Smooth muscle cell (in vitro differentiated cells): ENCODE measurements around the gene LEO1. TPM values are rescaled to one million over a fixed set of nuclear protein-coding genes. Genes with fewer than 3 reads are reported as not detected.
A peak's percentile ranks its signal among the peaks of the same experiment; 100 is the strongest.

Source experiments
- DNase-seq: peaks from one replicate; lab custom pipeline; 2025; ENCODE audit not compliant: unreplicated experiment; lab: John Stamatoyannopoulos, UW
- H2AFZ ChIP-seq: fragments of 200-600 bp; sonication (generic); 2 replicates; pipeline ENCODE4 v1.6.0; 2016; ENCODE audit warnings: antibody characterized with exemption, low read depth, mild to moderate bottlenecking
- H3F3A ChIP-seq: fragments of 200-600 bp; sonication (generic); 2 replicates; pipeline ENCODE4 v1.6.0; 2017; ENCODE audit warnings: antibody characterized with exemption, low read depth
- H3K27ac ChIP-seq: fragments of 200-600 bp; sonication (generic); 2 replicates; pipeline ENCODE4 v1.5.1; 2016; ENCODE audit warnings: low read depth, mild to moderate bottlenecking
- H3K27me3 ChIP-seq: fragments of 200-600 bp; sonication (generic); 2 replicates; pipeline ENCODE4 v1.6.1; 2016; ENCODE audit warnings: low read depth, mild to moderate bottlenecking
- H3K36me3 ChIP-seq: fragments of 200-600 bp; sonication (generic); 2 replicates; pipeline ENCODE4 v1.5.1; 2016; ENCODE audit warnings: low read depth
- H3K4me1 ChIP-seq: fragments of 200-600 bp; sonication (generic); 2 replicates; pipeline ENCODE4 v1.5.1; 2016; ENCODE audit warnings: low read depth
- H3K4me2 ChIP-seq: fragments of 200-600 bp; sonication (generic); 2 replicates; pipeline ENCODE4 v1.6.0; 2016; ENCODE audit warnings: mild to moderate bottlenecking
- H3K4me3 ChIP-seq: fragments of 200-600 bp; sonication (generic); 2 replicates; pipeline ENCODE4 v1.5.1; 2016; ENCODE audit warnings: mild to moderate bottlenecking
- H3K79me2 ChIP-seq: fragments of 200-600 bp; sonication (generic); 2 replicates; pipeline ENCODE4 v1.6.0; 2016; ENCODE audit warnings: low read depth, mild to moderate bottlenecking
- H3K9ac ChIP-seq: fragments of 200-600 bp; sonication (generic); 2 replicates; pipeline ENCODE4 v1.6.0; 2016; ENCODE audit warnings: low read depth
- H3K9me3 ChIP-seq: fragments of 200-600 bp; sonication (generic); replicated peaks from 2 replicates; pipeline ENCODE4 v1.5.1; 2016; ENCODE audit warnings: low read depth
- H4K20me1 ChIP-seq: fragments of 200-600 bp; sonication (generic); 2 replicates; pipeline ENCODE4 v1.6.0; 2016; ENCODE audit warnings: low read depth
- WGBS: methylation state at CpG from one replicate; pipeline ENCODE4 v1.1.7; 2016; ENCODE audit warnings: low lambda C conversion rate; 5-methylcytosine and 5-hydroxymethylcytosine counted together
- polyA plus RNA-seq: library from polyadenylated mRNA; unstranded; fragments of >200 nt; fragmentation: Nextera tagmentation; extraction: Ambion mirVana; gene quantifications from 2 replicates; pipeline ENCODE4 v1.2.1, GENCODE V29; 2016
- small RNA-seq: library from RNA; depleted of rRNA; stranded (forward); fragments of <200 nt; gene quantifications from one replicate; pipeline ENCODE3, GENCODE V24; 2014
- total RNA-seq: library from RNA; depleted of rRNA; stranded (reverse); fragments of >200 nt; gene quantifications from 2 replicates; pipeline ENCODE4 v1.2.3, GENCODE V29; 2014
- TF ChIP-seq, protein P1 (sequence below): fragments of 200-600 bp; sonication (generic); IDR thresholded peaks from 2 replicates; pipeline ENCODE4 v1.5.1; 2017; ENCODE audit warnings: borderline replicate concordance, mild to moderate bottlenecking, antibody characterized with exemption; ENCODE audit not compliant: insufficient read depth, poor library complexity, severe bottlenecking

The LEO1 gene
- total and polyA plus RNA-seq, 2 experiments from 2014 or later = 20.5 to 26.6 TPM

DNA sequence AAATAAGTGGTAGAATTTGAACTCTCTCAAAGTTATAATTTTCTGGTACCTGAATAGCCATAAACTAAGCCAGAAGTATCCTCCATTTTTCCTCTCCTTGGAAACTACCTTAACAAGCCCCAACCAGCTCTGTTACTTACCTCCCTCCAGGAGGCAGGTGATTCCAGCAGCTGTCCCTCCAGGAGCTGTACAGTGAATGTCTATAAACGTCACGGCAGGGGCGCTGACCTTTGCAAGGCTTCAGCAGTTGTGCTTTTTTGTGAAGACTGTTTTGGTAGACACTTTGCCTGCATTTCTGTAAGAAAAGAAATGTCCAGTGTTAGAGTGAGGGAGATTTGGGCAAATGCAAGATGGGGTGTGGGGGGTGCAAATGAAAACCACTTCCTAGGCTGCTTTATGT lies 67.2 kb downstream of the LEO1 start:
- Histone ChIP-seq H3K4me3 (no peak overlapping the region), H3K27me3 (no peaks in the 10 kb centered on the region), H4K20me1 (peaks cover 22% of the 10 kb centered on the region), H3K9me3 (no peaks in the 10 kb centered on the region), H3F3A (no peaks in the 10 kb centered on the region), H3K79me2 (no peaks in the 10 kb centered on the region), H2AFZ (no peak overlapping the region), H3K4me2 (no peak overlapping the region), H3K4me1 (peaks cover 5% of the 10 kb centered on the region), H3K27ac (no peak overlapping the region), H3K9ac (no peak overlapping the region), H3K36me3 (peaks cover 30% of the 10 kb centered on the region)
- 92% methylated on average over 3 of the region's 3 CpGs for WGBS
- TF ChIP-seq, protein P1, sequence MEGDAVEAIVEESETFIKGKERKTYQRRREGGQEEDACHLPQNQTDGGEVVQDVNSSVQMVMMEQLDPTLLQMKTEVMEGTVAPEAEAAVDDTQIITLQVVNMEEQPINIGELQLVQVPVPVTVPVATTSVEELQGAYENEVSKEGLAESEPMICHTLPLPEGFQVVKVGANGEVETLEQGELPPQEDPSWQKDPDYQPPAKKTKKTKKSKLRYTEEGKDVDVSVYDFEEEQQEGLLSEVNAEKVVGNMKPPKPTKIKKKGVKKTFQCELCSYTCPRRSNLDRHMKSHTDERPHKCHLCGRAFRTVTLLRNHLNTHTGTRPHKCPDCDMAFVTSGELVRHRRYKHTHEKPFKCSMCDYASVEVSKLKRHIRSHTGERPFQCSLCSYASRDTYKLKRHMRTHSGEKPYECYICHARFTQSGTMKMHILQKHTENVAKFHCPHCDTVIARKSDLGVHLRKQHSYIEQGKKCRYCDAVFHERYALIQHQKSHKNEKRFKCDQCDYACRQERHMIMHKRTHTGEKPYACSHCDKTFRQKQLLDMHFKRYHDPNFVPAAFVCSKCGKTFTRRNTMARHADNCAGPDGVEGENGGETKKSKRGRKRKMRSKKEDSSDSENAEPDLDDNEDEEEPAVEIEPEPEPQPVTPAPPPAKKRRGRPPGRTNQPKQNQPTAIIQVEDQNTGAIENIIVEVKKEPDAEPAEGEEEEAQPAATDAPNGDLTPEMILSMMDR = no peak
- DNase-seq = no peak

DNA sequence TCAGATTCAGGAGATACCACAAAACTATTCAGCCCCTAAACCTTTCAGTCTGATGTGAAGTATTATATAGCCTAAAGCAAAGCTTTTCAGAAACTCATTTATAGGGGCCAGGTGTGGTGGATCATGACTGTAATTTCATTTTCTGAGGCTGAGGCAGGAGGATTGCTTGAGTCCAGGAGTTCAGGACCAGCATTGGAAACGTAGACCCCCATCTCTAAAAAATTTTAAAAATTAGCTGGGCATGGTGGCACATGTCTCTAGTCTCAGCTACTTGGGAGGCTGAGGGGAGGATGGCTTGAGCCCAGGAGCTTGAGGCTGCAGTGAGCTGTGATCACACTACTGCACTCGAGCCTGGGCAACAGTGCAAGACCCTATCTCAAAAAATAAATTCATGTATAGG lies 82.1 kb downstream of the LEO1 start:
- H3K4me2 ChIP-seq = no peak overlapping the region
- H2AFZ ChIP-seq = no peak overlapping the region
- H3K9me3 ChIP-seq = no peaks in the 10 kb centered on the region
- TF ChIP-seq, protein P1 = no peak
- WGBS = 95% methylated on average over 2 of the region's 2 CpGs
- H3K9ac ChIP-seq = no peak overlapping the region
- peaks cover 33% of the 10 kb centered on the region for H4K20me1 ChIP-seq
- H3F3A ChIP-seq = no peaks in the 10 kb centered on the region
- no peak for DNase-seq
- no peak overlapping the region for H3K27ac ChIP-seq
- peaks cover 5% of the 10 kb centered on the region for H3K4me1 ChIP-seq
- no peak overlapping the region for H3K4me3 ChIP-seq
- H3K36me3 ChIP-seq = peaks cover 17% of the 10 kb centered on the region
- peaks cover 10% of the 10 kb centered on the region for H3K79me2 ChIP-seq
- H3K27me3 ChIP-seq = no peaks in the 10 kb centered on the region

DNA sequence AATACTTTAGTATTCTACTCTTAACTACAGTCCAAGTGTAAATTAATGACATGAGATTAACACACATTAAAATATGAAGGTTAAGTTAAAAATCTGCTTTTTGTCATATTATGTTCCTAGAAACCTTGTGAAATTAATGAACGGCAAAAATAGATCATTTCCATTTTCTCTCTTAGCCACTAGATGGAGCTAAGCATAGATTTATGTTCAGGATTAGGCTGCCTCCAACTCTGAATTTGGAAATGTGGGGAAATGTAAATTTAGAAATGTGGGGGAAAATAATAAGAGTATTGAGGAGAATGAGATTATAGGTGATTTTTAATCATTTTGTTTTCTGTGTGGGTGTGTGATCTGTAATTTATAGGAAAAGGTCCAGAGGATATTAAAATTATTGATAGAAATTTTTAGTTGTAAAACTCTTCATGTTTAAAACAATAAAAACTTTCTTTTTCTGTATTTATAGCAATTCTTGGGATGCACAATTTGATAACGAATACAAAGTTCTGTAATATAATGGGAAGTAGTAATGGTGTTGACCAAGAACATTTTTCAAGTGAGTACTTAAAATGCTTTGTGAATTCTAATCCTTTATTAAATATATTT lies 82.9 kb downstream of the LEO1 start:
- TF ChIP-seq, protein P1 = peak; percentile 84
- 54% methylated on average over 2 of the region's 2 CpGs for WGBS

More for the DNA sequence above, 82.9 kb downstream of the LEO1 start:
- peaks cover 15% of the 10 kb centered on the region for H3K79me2 ChIP-seq
- H2AFZ ChIP-seq = no peak overlapping the region
- DNase-seq = no peak
- no peaks in the 10 kb centered on the region for H3K9me3 ChIP-seq
- no peaks in the 10 kb centered on the region for H3F3A ChIP-seq
- H3K4me1 ChIP-seq = peaks cover 6% of the 10 kb centered on the region
- peaks cover 37% of the 10 kb centered on the region for H4K20me1 ChIP-seq
- no peak overlapping the region for H3K4me2 ChIP-seq
- H3K27me3 ChIP-seq = no peaks in the 10 kb centered on the region
- no peak overlapping the region for H3K9ac ChIP-seq
- no peak overlapping the region for H3K27ac ChIP-seq
- H3K36me3 ChIP-seq = peaks cover 16% of the 10 kb centered on the region
- H3K4me3 ChIP-seq = no peak overlapping the region

Small RNA genes lying within 50 kb of the gene (small RNA-seq; reads per million reads assigned to genes)
- gene RNU6-90P = 0.16 reads per million

Other genes starting within 250 kb of the LEO1 start
- 2.7 and 3.6 TPM in 2 replicates for gene LYSMD2, start 234.1 kb downstream of the LEO1 start, total RNA-seq
- gene LYSMD2, start 234.1 kb downstream of the LEO1 start, polyA plus RNA-seq = 1.1 and 2.6 TPM in 2 replicates
- 4.2 and 7.8 TPM in 2 replicates for gene TMOD2, start 220.2 kb downstream of the LEO1 start, total RNA-seq
- gene TMOD2, start 220.2 kb downstream of the LEO1 start, polyA plus RNA-seq = 1.5 and 1.7 TPM in 2 replicates
- 35.7 and 57.1 TPM in 2 replicates for gene TMOD3, start 142.1 kb downstream of the LEO1 start, total RNA-seq
- 18.6 and 32.0 TPM in 2 replicates for gene TMOD3, start 142.1 kb downstream of the LEO1 start, polyA plus RNA-seq
- 107 and 115 TPM in 2 replicates for gene MAPK6, start 47.4 kb upstream of the LEO1 start, total RNA-seq
- gene MAPK6, start 47.4 kb upstream of the LEO1 start, polyA plus RNA-seq = 26.8 and 38.6 TPM in 2 replicates
- gene BCL2L10, start 141.0 kb upstream of the LEO1 start, total RNA-seq = 0.31 TPM in 1 of 2 replicates, not detected in the other
- not detected in 2 replicates for gene BCL2L10, start 141.0 kb upstream of the LEO1 start, polyA plus RNA-seq
- gene GNB5, start 219.6 kb upstream of the LEO1 start, total RNA-seq = 14.0 and 20.7 TPM in 2 replicates
- 22.7 and 25.1 TPM in 2 replicates for gene GNB5, start 219.6 kb upstream of the LEO1 start, polyA plus RNA-seq